HUES64 (cell line): ENCODE measurements around the gene LRBA.

ENCODE experiments used
- H3K27ac ChIP-seq: 2 replicates; pipeline ENCODE4 v1.7.0; 2013; ENCODE audit warnings: low read depth, low read length, inconsistent platforms
- H3K27me3 ChIP-seq: 2 replicates; pipeline ENCODE4 v1.6.1; 2013; ENCODE audit warnings: mild to moderate bottlenecking, low read length; ENCODE audit not compliant: insufficient read depth
- H3K36me3 ChIP-seq: 2 replicates; pipeline ENCODE4 v1.6.1; 2013; ENCODE audit warnings: mild to moderate bottlenecking, low read length; ENCODE audit not compliant: insufficient read depth
- H3K4me1 ChIP-seq: 2 replicates; pipeline ENCODE4 v1.6.1; 2013; ENCODE audit warnings: mild to moderate bottlenecking, low read length, moderate library complexity; ENCODE audit not compliant: insufficient read depth
- H3K4me3 ChIP-seq: 2 replicates; pipeline ENCODE4 v1.5.1; 2013; ENCODE audit warnings: mild to moderate bottlenecking, low read length, moderate library complexity
- H3K9ac ChIP-seq: 2 replicates; pipeline ENCODE4 v1.6.1; 2013; ENCODE audit warnings: mild to moderate bottlenecking, low read depth, low read length
- H3K9me3 ChIP-seq: 2 replicates; pipeline ENCODE4 v1.6.1; 2013; ENCODE audit warnings: low read depth, low read length; ENCODE audit not compliant: insufficient read depth
- WGBS: fragments of 150-250, 120-280 bp; methylation state at CpG from one replicate; pipeline ENCODE4 v1.1.7; 2013; ENCODE audit warnings: missing lambda C conversion rate; 5-methylcytosine and 5-hydroxymethylcytosine counted together

The LRBA gene

GRCh38 chr4:150343796-150344195, 671.3 kb downstream of the LRBA start:
- no peak overlapping the region for H3K9ac ChIP-seq
- no peak overlapping the region for H3K4me3 ChIP-seq
- H3K27me3 ChIP-seq = no peaks in the 10 kb centered on the region
- WGBS = 86% methylated on average over 1 of the region's 2 CpGs
- H3K27ac ChIP-seq = no peak overlapping the region
- H3K36me3 ChIP-seq = 0 out of 2 replicates have a peak, but pooled peaks cover 2% of the 10 kb centered on the region
- no peaks in the 10 kb centered on the region for H3K4me1 ChIP-seq
- no peaks in the 10 kb centered on the region for H3K9me3 ChIP-seq

DNA sequence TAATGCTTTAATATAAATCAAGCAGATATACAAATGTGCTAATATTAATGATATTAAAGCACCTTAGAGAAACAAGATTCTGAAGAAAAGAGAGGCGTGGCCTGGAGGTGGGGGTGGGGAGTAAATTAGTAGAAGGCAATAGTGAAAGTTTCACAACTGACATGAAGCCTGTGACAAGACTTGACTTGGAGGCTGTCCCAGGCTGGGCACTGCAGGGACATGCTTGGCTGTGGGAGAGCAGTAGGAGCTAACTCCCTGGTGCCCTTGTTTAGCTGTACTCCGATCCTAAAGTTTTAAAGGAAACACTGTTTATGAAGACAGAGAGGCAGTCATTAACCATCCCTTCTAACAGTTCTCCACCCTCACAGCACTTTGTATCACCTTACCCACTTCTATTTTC, 672.1 kb downstream of the LRBA start:
- Histone ChIP-seq H3K9ac (no peak overlapping the region), H3K27ac (no peak overlapping the region), H3K27me3 (no peaks in the 10 kb centered on the region), H3K9me3 (no peaks in the 10 kb centered on the region), H3K36me3 (no peaks in the 10 kb centered on the region), H3K4me3 (no peak overlapping the region), H3K4me1 (no peaks in the 10 kb centered on the region)
- WGBS = 87% methylated on average over 2 of the region's 2 CpGs

- Histone ChIP-seq H3K27ac (no peak overlapping the region), H3K4me3 (no peak overlapping the region), H3K4me1 (no peaks in the 10 kb centered on the region; the same call in 1 of the 2 replicates), H3K9me3 (no peaks in the 10 kb centered on the region), H3K27me3 (no peaks in the 10 kb centered on the region), H3K9ac (no peak overlapping the region), H3K36me3 (no peaks in the 10 kb centered on the region)
- WGBS = 87% methylated on average over 3 of the region's 3 CpGs
Observed at GRCh38 chr4:150337734-150338133, 677.4 kb downstream of the LRBA start.

DNA sequence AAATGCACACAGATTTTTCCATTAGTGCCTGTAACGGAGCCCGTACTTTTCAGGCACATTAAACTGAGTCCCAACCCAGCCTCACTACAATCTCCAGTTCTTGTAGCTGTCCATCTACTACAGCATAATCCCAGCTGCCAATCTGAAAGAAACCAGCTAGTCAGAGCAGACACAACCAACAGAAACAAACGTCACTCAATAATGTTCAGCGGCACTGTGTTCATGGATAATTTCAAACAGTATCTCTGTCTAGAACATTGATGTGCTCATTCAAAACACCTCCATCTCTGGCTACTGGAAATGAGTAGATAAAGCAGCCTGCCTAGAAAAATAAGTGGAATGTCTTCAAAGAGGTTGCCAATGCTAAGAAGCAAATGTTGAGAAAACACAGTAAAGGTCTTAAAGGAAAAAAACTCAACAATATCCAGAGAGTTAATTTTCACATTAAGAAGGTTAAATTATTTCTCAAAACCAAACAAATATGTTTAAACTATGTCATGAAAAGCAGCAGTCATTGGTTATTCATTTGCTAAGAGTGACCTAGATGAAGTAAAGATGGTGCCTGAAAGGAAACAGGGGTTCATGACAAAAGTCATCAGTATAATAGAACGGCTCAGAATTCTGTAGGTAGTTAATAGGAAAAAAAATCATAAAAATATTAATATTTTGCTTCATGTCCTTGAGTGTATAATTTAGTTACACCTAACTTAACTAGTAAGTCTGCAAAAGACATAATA, 678.2 kb downstream of the LRBA start:
- Histone ChIP-seq H3K27me3 (no peaks in the 10 kb centered on the region), H3K4me1 (no peaks in the 10 kb centered on the region; the same call in 1 of the 2 replicates), H3K4me3 (no peak overlapping the region), H3K9me3 (no peaks in the 10 kb centered on the region), H3K27ac (no peak overlapping the region), H3K36me3 (no peaks in the 10 kb centered on the region), H3K9ac (no peak overlapping the region)
- 93% methylated on average over 4 of the region's 5 CpGs for WGBS

GRCh38 chr4:150332961-150333360, 682.1 kb downstream of the LRBA start:
- Histone ChIP-seq H3K9ac (no peak overlapping the region), H3K27me3 (no peaks in the 10 kb centered on the region), H3K4me1 (no peaks in the 10 kb centered on the region; the same call in 1 of the 2 replicates), H3K27ac (no peak overlapping the region), H3K4me3 (no peak overlapping the region), H3K9me3 (no peaks in the 10 kb centered on the region), H3K36me3 (no peaks in the 10 kb centered on the region)

DNA sequence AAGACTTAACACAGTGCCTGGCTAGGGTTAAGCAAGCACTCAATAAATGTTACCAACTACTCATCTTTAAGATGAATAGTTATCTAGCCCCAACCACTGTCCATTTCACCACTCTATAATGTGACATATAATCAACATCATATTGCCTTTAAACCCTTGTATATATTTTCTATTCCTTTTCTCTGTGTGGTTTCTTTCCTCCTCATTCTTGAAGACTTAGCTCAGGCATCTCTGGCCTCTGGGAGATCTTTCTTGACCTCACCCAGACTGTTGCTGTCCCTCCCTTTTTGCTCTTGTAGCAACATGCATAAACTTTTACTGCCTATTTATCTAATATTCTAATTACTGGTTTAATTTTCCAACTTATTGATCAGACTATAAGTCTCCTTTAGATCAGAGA, 683.0 kb downstream of the LRBA start:
- H3K4me1 ChIP-seq = no peaks in the 10 kb centered on the region
- no peak overlapping the region for H3K4me3 ChIP-seq
- no peaks in the 10 kb centered on the region for H3K27me3 ChIP-seq
- no peak overlapping the region for H3K27ac ChIP-seq
- H3K9ac ChIP-seq = no peak overlapping the region
- no peaks in the 10 kb centered on the region for H3K36me3 ChIP-seq
- no peaks in the 10 kb centered on the region for H3K9me3 ChIP-seq

DNA sequence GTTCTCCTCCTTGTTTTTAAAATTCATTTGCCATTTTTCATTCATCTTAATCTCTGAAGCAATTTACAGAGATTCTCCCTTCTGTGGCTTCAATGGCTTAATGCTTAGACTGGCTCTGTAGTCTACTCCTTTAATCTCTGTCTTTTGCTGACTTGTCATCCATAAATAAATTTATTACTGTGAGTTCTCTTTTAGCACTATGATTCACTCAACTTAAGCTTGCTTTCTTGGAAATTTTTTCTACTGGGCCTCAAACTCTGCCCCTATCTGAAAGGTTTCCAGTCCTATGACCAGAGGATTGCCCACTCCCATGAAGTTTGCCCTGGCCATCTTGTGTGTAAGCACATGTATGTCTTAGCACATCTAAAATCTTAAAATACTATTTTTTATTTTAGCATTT, 685.7 kb downstream of the LRBA start:
- no peaks in the 10 kb centered on the region for H3K4me1 ChIP-seq
- no peaks in the 10 kb centered on the region for H3K36me3 ChIP-seq

DNA sequence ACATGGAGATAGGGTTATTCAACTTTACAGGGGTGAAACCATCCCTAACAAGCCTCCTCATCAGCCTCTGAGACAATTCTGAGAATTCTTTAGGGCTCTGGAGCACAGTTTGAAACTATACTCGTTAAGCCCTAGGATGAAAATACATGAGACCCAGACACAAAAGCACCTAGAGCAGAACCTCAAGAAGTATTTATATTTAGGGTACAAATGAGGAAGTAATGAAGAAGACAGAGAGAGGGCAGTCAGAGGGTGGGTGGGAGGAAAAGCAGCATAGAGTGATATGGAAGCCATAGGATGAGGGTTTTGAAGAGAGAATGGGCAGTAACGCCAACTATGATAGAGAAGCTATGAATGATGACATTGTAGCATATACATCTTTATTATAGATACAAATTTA, 686.6 kb downstream of the LRBA start:
- H3K4me1 ChIP-seq = no peaks in the 10 kb centered on the region
- no peak overlapping the region for H3K27ac ChIP-seq
- 100% methylated on average over 1 of the region's 2 CpGs for WGBS

More for the DNA sequence above, 685.7 kb downstream of the LRBA start:
- Histone ChIP-seq H3K9me3 (no peaks in the 10 kb centered on the region), H3K4me3 (no peak overlapping the region), H3K27me3 (no peaks in the 10 kb centered on the region), H3K9ac (no peak overlapping the region), H3K27ac (no peak overlapping the region)

DNA sequence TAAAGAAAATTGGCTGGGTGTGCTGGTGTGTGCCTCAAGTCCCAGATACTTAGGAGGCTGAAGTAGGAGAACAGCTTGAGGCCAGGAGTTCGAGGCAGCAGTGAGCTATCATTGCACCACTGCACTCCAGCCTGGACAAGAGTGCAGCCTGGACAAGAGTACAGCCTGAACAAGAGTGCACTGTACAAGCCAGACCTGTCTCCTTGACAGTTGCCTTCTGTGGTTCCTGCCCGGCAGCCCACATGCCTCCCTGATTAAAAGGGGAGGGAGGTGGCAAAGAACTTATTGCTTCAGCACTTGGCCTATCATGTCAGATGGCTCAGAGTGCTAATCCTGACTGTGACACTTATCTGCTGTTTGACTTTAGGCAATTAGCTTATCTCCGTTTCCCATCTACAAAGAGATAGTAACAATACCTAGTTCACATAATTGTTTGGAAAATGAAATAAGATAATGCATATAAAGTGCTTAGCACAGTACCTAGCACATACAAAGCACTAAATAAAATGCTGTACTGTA, 687.8 kb downstream of the LRBA start:
- 80% methylated on average over 3 of the region's 3 CpGs for WGBS
- no peaks in the 10 kb centered on the region for H3K9me3 ChIP-seq
- no peaks in the 10 kb centered on the region for H3K27me3 ChIP-seq
- peaks cover 2% of the 10 kb centered on the region; the same call in 1 of the 2 replicates for H3K4me1 ChIP-seq
- H3K9ac ChIP-seq = no peak overlapping the region
- no peak overlapping the region for H3K4me3 ChIP-seq
- H3K36me3 ChIP-seq = no peaks in the 10 kb centered on the region
- H3K27ac ChIP-seq = no peak overlapping the region

More for the DNA sequence above, 686.6 kb downstream of the LRBA start:
- no peak overlapping the region for H3K9ac ChIP-seq
- no peaks in the 10 kb centered on the region for H3K36me3 ChIP-seq
- H3K27me3 ChIP-seq = no peaks in the 10 kb centered on the region
- no peaks in the 10 kb centered on the region for H3K9me3 ChIP-seq
- H3K4me3 ChIP-seq = no peak overlapping the region

GRCh38 chr4:150325872-150326271, 689.2 kb downstream of the LRBA start:
- no peaks in the 10 kb centered on the region for H3K27me3 ChIP-seq
- H3K36me3 ChIP-seq = no peaks in the 10 kb centered on the region
- no peaks in the 10 kb centered on the region for H3K9me3 ChIP-seq
- WGBS = 78% methylated on average over 2 of the region's 2 CpGs
- H3K27ac ChIP-seq = no peak overlapping the region
- H3K4me1 ChIP-seq = peaks cover 7% of the 10 kb centered on the region; the same call in 1 of the 2 replicates
- H3K4me3 ChIP-seq = no peak overlapping the region
- H3K9ac ChIP-seq = no peak overlapping the region

GRCh38 chr4:150323406-150324325, 691.4 kb downstream of the LRBA start:
- H3K4me1 ChIP-seq = peaks cover 14% of the 10 kb centered on the region; the same call in 1 of the 2 replicates
- H3K27ac ChIP-seq = no peak overlapping the region

More at GRCh38 chr4:150323406-150324325, 691.4 kb downstream of the LRBA start:
- WGBS = 91% methylated on average over 7 of the region's 7 CpGs
- Histone ChIP-seq H3K27me3 (no peaks in the 10 kb centered on the region), H3K9ac (no peak overlapping the region), H3K9me3 (no peaks in the 10 kb centered on the region), H3K36me3 (no peaks in the 10 kb centered on the region), H3K4me3 (no peak overlapping the region)
